NT2/D1 (cell line): ENCODE data around the gene MUC4.

Experiments used
- DNase-seq: peaks from one replicate; pipeline ENCODE4 v3.0.0-alpha.2; 2011; ENCODE audit warnings: low read depth, low spot score
- H3K27me3 ChIP-seq: 2 replicates; pipeline ENCODE4 v1.6.0; 2011; ENCODE audit warnings: mild to moderate bottlenecking; ENCODE audit not compliant: insufficient read length, insufficient read depth
- H3K36me3 ChIP-seq: 2 replicates; pipeline ENCODE4 v1.6.1; 2011; ENCODE audit warnings: mild to moderate bottlenecking, low read length, mixed read lengths; ENCODE audit not compliant: insufficient read depth, insufficient read length
- H3K4me1 ChIP-seq: 2 replicates; pipeline ENCODE4 v1.5.1; 2011; ENCODE audit not compliant: insufficient read depth, insufficient read length
- H3K4me3 ChIP-seq: 2 replicates; pipeline ENCODE4 v1.5.1; 2011; ENCODE audit warnings: low read depth; ENCODE audit not compliant: insufficient read length
- H3K9ac ChIP-seq: 2 replicates; pipeline ENCODE4 v1.6.0; 2011; ENCODE audit warnings: low read depth; ENCODE audit not compliant: insufficient read length
- H3K9me3 ChIP-seq: 2 replicates; pipeline ENCODE4 v1.5.1; 2011; ENCODE audit warnings: mild to moderate bottlenecking, low read length; ENCODE audit not compliant: insufficient read depth
- SUZ12 ChIP-seq: IDR thresholded peaks from 2 replicates; pipeline ENCODE4 v1.6.1; 2011; ENCODE audit not compliant: insufficient read length, insufficient read depth; ENCODE audit errors: extremely low read depth
- YY1 ChIP-seq: IDR thresholded peaks from 2 replicates; pipeline ENCODE4 v1.6.1; 2011; ENCODE audit not compliant: insufficient read length, insufficient read depth
- ZNF274 ChIP-seq: IDR thresholded peaks from 2 replicates; pipeline ENCODE4 v1.6.1; 2011; ENCODE audit warnings: mild to moderate bottlenecking, low read depth, low read length

The MUC4 gene

DNA sequence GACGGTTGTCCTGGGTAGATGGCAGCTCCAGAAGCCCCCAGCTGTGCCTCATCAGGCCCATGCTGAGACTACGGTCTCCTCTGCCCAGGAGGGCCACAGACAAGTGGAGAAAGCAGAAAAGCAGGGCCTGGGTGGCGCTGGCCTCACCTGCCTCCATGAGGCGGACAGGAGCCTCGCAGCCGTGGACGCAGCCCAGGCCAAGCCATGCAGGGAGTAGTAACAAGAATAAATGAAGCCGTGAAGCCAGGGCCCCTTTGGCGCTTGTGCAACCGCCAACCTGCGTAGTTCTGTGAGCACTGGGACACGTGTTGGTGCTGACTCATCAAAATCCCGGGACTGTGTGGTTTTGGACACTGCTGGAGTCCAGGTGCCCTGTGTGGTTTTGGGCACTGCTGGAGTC is 12.3 kb upstream of the MUC4 start:
- DNase-seq: no peak

DNA sequence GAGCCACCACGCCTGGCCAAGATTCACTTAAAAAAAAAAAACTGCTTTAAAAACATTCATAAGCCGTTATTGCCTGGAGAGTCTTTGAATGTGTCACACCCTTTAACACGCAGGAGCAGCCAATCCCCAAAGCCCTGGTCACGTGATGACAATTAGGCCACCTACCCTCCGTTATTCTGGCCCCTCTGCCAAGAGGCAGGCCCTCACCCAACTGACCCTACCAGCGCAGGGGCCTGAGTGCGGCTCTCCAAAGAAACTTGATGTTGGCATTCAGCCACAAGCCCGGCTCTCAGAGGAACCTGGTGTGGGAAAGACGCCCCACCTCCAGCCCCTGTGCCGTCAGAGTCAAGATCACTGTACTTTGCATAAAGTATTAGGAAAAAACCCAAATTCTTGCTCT is 11.6 kb upstream of the MUC4 start:
- DNase-seq: no peak
- Histone ChIP-seq H3K9ac (no peak overlapping the region), H3K36me3 (no peaks in the 10 kb centered on the region), H3K4me3 (no peak overlapping the region), H3K9me3 (no peaks in the 10 kb centered on the region), H3K4me1 (peaks cover 11% of the 10 kb centered on the region), H3K27me3 (peaks cover 4% of the 10 kb centered on the region)
- TF ChIP-seq ZNF274 (no peak), SUZ12 (no peak), YY1 (no peak)

More for the DNA sequence above, 12.3 kb upstream of the MUC4 start:
- H3K36me3 ChIP-seq: no peaks in the 10 kb centered on the region
- peaks cover 4% of the 10 kb centered on the region for H3K27me3 ChIP-seq
- H3K4me3 ChIP-seq: no peak overlapping the region
- peak overlapping the region; percentile 44 for H3K9ac ChIP-seq
- H3K9me3 ChIP-seq: no peaks in the 10 kb centered on the region
- H3K4me1 ChIP-seq: peaks cover 11% of the 10 kb centered on the region
- TF ChIP-seq YY1 (no peak), ZNF274 (no peak), SUZ12 (no peak)

DNA sequence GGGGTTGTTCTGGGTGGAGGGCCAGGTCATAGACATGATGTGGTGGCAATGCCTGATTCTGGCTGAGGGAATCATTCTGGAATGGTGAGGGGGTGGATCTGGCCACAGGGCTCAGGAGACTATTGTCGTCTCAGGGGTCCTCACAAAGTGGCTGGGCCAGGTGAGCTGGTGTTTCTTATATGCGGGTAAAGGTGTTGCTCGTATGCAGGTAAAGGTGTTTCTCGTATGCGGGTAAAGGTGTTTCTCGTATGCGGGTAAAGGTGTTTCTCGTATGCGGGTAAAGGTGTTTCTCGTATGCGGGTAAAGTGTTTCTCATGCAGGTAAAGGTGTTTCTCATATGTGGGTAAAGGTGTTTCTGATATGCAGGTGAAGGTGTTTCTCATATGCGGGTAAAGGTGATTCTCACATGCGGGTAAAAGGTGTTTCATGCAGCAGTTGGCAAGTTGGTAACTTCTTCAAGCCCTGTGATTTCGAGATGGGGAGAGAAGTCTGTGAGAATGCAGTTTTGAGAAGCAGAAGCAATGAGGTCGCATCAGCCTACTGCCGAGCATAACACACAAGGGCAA is 10.5 kb upstream of the MUC4 start:
- no peak overlapping the region for H3K4me3 ChIP-seq

DNA sequence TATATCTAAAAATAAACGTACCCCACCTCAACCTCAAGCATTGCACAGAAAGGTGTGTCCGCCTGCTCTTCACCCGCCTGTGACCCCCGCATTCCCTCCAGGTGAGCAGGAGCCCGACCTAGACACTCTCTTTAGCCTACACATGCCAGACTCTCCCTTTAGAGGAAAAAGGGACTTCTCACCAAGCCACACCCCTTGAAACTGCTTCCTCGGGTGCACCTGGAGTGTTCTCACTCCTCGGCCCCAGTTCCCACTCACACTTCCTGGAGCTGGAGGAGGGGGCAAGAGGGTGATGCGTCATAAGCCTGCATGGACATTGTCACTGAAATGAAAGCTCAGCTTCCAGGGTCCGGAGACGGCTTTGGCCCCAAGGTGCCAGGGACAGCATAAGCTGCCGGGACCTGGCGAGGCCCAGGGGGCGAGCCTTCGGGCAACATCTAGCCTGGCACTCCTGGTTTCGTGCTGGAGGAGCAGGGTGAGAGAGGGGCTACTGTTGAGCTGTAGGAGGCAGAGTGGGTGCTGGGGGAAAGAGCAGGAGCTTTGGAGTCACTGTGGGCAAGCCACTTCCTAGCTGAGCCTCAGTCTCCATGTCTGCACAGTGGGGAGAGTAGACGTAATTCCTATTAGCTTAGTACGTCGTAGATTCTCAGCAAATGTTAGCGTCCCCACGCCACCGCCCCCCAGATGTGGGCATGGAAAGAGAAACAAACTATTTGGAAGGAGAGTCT is 9.8 kb upstream of the MUC4 start:
- no peak overlapping the region for H3K4me3 ChIP-seq
- H3K9ac ChIP-seq: no peak overlapping the region
- no peak for DNase-seq
- H3K4me1 ChIP-seq: peaks cover 11% of the 10 kb centered on the region
- no peaks in the 10 kb centered on the region for H3K9me3 ChIP-seq
- H3K36me3 ChIP-seq: no peaks in the 10 kb centered on the region
- TF ChIP-seq YY1: no peak
- no peak for TF ChIP-seq SUZ12
- TF ChIP-seq ZNF274: no peak
- H3K27me3 ChIP-seq: peaks cover 4% of the 10 kb centered on the region

More for the DNA sequence above, 10.5 kb upstream of the MUC4 start:
- TF ChIP-seq ZNF274 (no peak), YY1 (no peak), SUZ12 (no peak)
- no peaks in the 10 kb centered on the region for H3K36me3 ChIP-seq
- H3K27me3 ChIP-seq: peaks cover 4% of the 10 kb centered on the region
- H3K4me1 ChIP-seq: peaks cover 11% of the 10 kb centered on the region
- DNase-seq: no peak
- no peaks in the 10 kb centered on the region for H3K9me3 ChIP-seq
- no peak overlapping the region for H3K9ac ChIP-seq

DNA sequence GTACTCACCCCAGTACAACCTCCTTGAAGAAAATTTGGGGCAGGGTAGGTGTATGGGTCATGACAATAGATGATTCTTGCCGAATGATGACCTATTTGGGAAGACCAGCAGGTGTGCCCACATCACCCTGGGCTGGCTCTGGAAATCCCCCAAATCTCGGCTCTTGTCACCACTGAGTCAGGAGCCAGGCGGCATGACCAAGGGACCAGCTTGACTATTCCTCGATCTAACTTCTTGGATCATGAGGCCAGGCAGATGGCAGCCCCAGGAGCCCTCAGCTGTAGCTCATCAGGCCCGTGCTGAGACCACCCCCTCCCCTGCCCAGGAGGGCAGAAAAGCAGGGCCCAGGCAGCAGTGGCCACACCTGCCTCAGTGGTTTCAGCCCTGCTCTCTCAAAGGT is 9.2 kb upstream of the MUC4 start:
- H3K27me3 ChIP-seq: peaks cover 4% of the 10 kb centered on the region
- H3K9me3 ChIP-seq: no peaks in the 10 kb centered on the region
- TF ChIP-seq ZNF274 (no peak), SUZ12 (no peak), YY1 (no peak)
- H3K4me1 ChIP-seq: peaks cover 11% of the 10 kb centered on the region
- H3K9ac ChIP-seq: no peak overlapping the region
- H3K4me3 ChIP-seq: no peak overlapping the region
- no peaks in the 10 kb centered on the region for H3K36me3 ChIP-seq
- no peak for DNase-seq

DNA sequence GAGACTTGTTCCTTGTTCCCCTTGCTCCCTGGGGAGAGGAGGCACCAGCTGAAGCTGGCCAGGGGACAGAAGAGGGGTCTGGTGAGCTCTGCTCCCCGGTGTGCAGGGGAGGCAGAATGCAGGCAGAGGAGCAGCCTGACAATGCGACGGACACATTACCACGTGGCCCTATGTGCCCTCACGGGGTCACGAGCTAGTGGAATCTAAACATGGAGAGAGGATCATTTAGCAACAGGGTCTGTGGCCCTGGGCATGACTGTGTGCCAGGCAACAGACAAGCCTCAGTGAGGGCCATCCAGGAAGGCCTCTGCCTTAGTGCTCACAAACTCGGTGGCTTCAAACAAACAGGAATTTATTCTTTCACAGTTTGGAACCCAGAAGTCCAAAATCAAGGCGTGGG is 8.5 kb upstream of the MUC4 start:
- no peak overlapping the region for H3K4me3 ChIP-seq
- peaks cover 11% of the 10 kb centered on the region for H3K4me1 ChIP-seq
- H3K36me3 ChIP-seq: no peaks in the 10 kb centered on the region
- no peak for DNase-seq
- H3K27me3 ChIP-seq: peaks cover 4% of the 10 kb centered on the region
- no peak overlapping the region for H3K9ac ChIP-seq
- H3K9me3 ChIP-seq: no peaks in the 10 kb centered on the region
- TF ChIP-seq SUZ12 (no peak), YY1 (no peak), ZNF274 (no peak)

DNA sequence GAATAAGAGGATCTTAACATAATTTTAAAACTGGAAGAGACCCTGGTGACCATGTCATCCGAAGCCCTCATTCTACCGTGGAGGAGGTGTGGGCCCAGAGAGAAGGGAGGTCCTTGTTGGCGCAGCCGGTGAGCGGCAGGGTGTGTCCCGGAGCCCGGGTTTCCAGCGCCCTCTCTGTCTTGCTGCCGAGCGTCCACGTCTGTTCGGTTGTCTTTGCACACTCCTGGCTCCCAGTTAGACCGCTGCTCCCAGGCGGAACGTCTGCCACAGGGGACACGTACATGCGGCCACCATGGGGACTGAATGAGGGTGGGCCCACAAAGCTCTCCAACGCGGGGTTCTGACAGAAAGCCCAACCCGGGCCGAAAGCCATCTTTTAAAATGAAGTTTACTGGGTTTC is 6.6 kb upstream of the MUC4 start:
- H3K4me1 ChIP-seq: peaks cover 7% of the 10 kb centered on the region
- H3K9ac ChIP-seq: no peak overlapping the region
- no peak overlapping the region for H3K4me3 ChIP-seq
- DNase-seq: no peak
- H3K36me3 ChIP-seq: no peaks in the 10 kb centered on the region
- H3K9me3 ChIP-seq: no peaks in the 10 kb centered on the region
- TF ChIP-seq YY1 (no peak), ZNF274 (no peak), SUZ12 (no peak)
- peaks cover 8% of the 10 kb centered on the region for H3K27me3 ChIP-seq
